ENCODE results near the gene FOXR1. TPM values are rescaled to one million over a fixed set of nuclear protein-coding genes. Genes with fewer than 3 reads are reported as not detected.

FOXR1 gene
- total RNA-seq, 1 donor from 2014 or later = not detected

DNA sequence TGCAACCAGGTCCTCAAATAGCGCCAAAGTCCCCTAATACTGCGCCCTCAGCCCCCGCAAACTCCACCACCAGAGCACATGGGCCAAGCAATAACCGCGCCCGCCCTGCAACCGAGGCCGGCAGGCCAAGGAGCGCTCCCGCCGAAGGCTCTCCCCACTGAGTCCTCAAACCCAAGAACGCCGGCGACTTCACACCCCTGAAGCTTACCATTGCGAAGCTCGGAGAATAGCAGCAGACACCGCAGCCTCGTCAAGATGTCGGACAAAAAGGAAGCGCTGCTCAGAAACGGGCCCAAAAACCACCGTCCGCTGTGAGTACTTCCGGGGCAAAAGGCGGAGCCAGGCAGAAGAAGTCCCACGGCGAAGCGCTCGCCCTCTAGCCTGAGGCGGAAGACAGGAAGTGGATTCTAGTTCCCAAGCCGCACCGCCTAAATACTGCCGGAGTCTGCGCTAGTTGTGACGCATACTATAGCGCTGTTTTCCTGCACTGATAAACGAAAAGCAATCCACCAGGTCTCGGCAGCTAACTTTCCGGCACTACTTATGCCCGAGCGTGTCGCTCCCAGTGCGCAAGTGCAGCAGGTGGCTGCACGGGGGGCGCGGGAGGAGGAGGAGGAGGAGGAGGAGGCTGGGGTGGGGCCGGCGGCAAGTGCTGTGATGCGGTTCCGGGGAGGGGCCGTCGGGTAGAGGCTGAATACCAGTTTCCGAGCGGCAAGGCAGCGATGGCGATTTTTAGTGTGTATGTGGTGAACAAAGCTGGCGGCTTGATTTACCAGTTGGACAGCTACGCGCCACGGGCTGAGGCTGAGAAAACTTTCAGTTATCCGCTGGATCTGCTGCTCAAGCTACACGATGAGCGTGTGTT lies 46.7 kb downstream of the FOXR1 start, which contains the start of the genes RPS25 and TRAPPC4:
Gene RPS25, minus strand, starts transcription at position 270 of the 865 bp plus-strand sequence. Its CDS starts 59 bp downstream, at position 211.
Gene TRAPPC4, plus strand, starts transcription at position 693 of the 865 bp plus-strand sequence. Its CDS starts 30 bp downstream, at position 723.
- ATAC-seq (ENCODE audit: low read depth) (peak; percentile 87), DNase-seq (peak; percentile 90)
- ChIA-PET CTCF (interaction anchor here (0.6 to 1.4 kb wide), 3 partner anchors 13 to 110 kb away, joined by 3 to 4 read pairs (median 3); no protein-coding TSS in a partner anchor), POLR2A (interaction anchor here (0.6 to 3.4 kb wide), 27 partner anchors 10 to 582 kb away, joined by 3 to 33 read pairs (median 5); partner anchors contain the start of genes C2CD2L, CBL, CENATAC and CXCR5)
- TF ChIP-seq, protein P1, sequence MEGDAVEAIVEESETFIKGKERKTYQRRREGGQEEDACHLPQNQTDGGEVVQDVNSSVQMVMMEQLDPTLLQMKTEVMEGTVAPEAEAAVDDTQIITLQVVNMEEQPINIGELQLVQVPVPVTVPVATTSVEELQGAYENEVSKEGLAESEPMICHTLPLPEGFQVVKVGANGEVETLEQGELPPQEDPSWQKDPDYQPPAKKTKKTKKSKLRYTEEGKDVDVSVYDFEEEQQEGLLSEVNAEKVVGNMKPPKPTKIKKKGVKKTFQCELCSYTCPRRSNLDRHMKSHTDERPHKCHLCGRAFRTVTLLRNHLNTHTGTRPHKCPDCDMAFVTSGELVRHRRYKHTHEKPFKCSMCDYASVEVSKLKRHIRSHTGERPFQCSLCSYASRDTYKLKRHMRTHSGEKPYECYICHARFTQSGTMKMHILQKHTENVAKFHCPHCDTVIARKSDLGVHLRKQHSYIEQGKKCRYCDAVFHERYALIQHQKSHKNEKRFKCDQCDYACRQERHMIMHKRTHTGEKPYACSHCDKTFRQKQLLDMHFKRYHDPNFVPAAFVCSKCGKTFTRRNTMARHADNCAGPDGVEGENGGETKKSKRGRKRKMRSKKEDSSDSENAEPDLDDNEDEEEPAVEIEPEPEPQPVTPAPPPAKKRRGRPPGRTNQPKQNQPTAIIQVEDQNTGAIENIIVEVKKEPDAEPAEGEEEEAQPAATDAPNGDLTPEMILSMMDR (IDR thresholded peaks at IDR 0.05) = no peak
- peaks cover 54% of the 10 kb centered on the region for H3K4me1 Mint-ChIP-seq
- no peaks in the 10 kb centered on the region for H3K27me3 Mint-ChIP-seq
- peak within 1 kb of the TSS; percentile 99 for H3K4me3 Mint-ChIP-seq
- intact Hi-C loops (cut with micrococcal nuclease) = loop anchor here (1.0 to 5.0 kb wide), 10 partner anchors 12 to 226 kb away; partner anchors contain the start of genes CENATAC, DDX6, HYOU1 and SLC37A4
- H3K36me3 Mint-ChIP-seq (ENCODE audit: low read depth) = peaks cover 79% of the 10 kb centered on the region
- peak within 1 kb of the TSS; percentile 100 for H3K27ac Mint-ChIP-seq
- no peaks in the 10 kb centered on the region for H3K9me3 Mint-ChIP-seq

DNA sequence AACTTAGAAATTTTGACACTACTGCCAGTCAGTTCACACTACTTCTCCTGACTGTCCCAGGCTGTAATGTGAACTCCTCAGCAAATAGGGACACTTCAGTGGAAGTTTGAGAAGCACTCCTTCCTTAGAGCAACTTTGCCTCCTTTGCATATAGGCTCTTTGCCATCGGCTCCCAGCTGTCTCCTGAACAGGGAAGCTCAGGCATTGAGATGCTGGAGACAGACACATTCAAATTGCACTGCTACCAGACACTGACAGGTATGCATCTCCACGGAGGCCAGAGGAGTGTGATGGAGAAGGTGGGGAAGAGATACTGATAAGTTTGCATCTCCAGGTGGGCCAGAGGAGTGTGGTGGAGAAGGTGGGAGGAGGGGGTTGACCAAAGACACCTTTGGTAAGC lies 48.4 kb downstream of the FOXR1 start:
- Mint-ChIP-seq H3K9me3 (no peaks in the 10 kb centered on the region), H3K4me3 (peak overlapping the region; percentile 99), H3K36me3 (ENCODE audit: low read depth) (peaks cover 81% of the 10 kb centered on the region), H3K27ac (no peak overlapping the region), H3K4me1 (peaks cover 53% of the 10 kb centered on the region), H3K27me3 (no peaks in the 10 kb centered on the region)
- TF ChIP-seq, protein P1 (IDR thresholded peaks at IDR 0.05) = no peak
- POLR2A ChIA-PET = interaction anchor here (0.6 to 3.4 kb wide), 7 partner anchors 10 to 87 kb away, joined by 3 to 33 read pairs (median 18); partner anchors contain the start of genes C2CD2L, CENATAC, DPAGT1 and HYOU1
- CTCF ChIA-PET = interaction anchor here (1.4 kb wide), 1 partner anchor 12 kb away, joined by 3 read pairs; no protein-coding TSS in a partner anchor
- intact Hi-C loops (cut with micrococcal nuclease) = loop anchor here (5.0 kb wide), 2 partner anchors 177 to 228 kb away; partner anchors contain the start of gene DDX6
- ATAC-seq (ENCODE audit: low read depth) = no peak
- DNase-seq = no peak

DNA sequence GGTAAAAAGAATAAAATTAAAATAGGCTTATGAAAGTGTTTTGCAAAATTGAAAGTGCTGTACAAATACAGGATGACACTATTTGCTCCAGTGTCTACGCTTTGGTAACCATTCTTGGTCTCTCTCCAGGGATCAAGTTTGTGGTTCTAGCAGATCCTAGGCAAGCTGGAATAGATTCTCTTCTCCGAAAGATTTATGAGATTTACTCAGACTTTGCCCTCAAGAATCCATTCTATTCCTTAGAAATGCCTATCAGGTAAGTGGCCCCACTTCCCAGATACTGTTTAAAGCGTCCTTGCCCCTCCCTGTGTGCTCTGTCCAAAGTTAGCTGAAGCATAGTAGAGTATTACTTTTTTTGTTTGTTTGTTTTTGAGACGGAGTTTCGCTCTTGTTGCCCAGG lies 50.1 kb downstream of the FOXR1 start:
- Mint-ChIP-seq H3K4me3 (no peak overlapping the region), H3K27me3 (no peaks in the 10 kb centered on the region), H3K36me3 (ENCODE audit: low read depth) (peaks cover 74% of the 10 kb centered on the region), H3K9me3 (no peaks in the 10 kb centered on the region), H3K27ac (no peak overlapping the region), H3K4me1 (peaks cover 38% of the 10 kb centered on the region)
- intact Hi-C loops (cut with micrococcal nuclease) = no loop called here
- CTCF ChIA-PET = interaction anchor here (0.7 kb wide), 1 partner anchor 12 kb away, joined by 3 read pairs; no protein-coding TSS in a partner anchor
- TF ChIP-seq, protein P1 (IDR thresholded peaks at IDR 0.05) = no peak
- POLR2A ChIA-PET = interaction anchor here (1.3 kb wide), 1 partner anchor 63 kb away, joined by 12 read pairs; the partner anchor contains the start of gene HMBS
- DNase-seq (no peak), ATAC-seq (ENCODE audit: low read depth) (no peak)

DNA sequence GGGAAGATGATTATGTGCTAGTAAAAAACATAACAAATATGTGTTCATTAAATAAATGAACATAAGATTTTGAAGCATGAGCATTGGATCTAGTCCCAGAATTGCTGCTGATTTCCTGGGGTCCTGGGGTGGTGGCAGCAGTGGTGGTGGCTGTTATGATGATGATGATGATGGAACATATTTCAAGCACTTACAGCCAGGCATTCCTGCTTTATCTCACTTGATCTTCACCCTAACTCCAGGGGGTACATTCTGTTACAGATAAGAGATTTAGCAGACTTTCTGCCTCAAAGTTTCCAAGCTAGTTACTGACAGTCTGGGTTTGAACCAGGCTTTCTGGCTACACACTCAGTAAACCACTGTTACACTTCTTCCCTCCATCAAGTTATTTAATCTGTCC lies 52.2 kb downstream of the FOXR1 start:
- POLR2A ChIA-PET = interaction anchor here (0.6 kb wide), 1 partner anchor 22 kb away, joined by 3 read pairs; no protein-coding TSS in a partner anchor
- TF ChIP-seq, protein P1 (IDR thresholded peaks at IDR 0.05) = no peak
- H3K4me3 Mint-ChIP-seq = no peak overlapping the region

More for the DNA sequence above, 52.2 kb downstream of the FOXR1 start:
- Mint-ChIP-seq H3K4me1 (peaks cover 18% of the 10 kb centered on the region), H3K9me3 (no peaks in the 10 kb centered on the region), H3K27ac (peak overlapping the region; percentile 1), H3K36me3 (ENCODE audit: low read depth) (peaks cover 62% of the 10 kb centered on the region), H3K27me3 (no peaks in the 10 kb centered on the region)
- ATAC-seq (ENCODE audit: low read depth) = no peak
- intact Hi-C loops (cut with micrococcal nuclease) = no loop called here
- CTCF ChIA-PET = interaction anchor here (1.2 kb wide), 1 partner anchor 9 kb away, joined by 3 read pairs; no protein-coding TSS in a partner anchor
- no peak for DNase-seq

Measured in activated B cell treated with CpG ODN at 0.5 μM for 24 hours (primary cell).